Mesodermal cell (in vitro differentiated cells): ENCODE measurements around the gene EXOSC9.

ENCODE experiments used
- H3K27ac ChIP-seq: 2 replicates; pipeline ENCODE4 v1.7.0; 2013; ENCODE audit warnings: mild to moderate bottlenecking, low read depth, low read length, moderate library complexity; ENCODE audit not compliant: severe bottlenecking
- H3K36me3 ChIP-seq: 2 replicates; pipeline ENCODE4 v1.7.1; 2013; ENCODE audit warnings: mild to moderate bottlenecking, low read length, moderate library complexity; ENCODE audit not compliant: control insufficient read depth, insufficient read depth
- H3K4me1 ChIP-seq: one replicate; pipeline ENCODE4 v1.7.1; 2013; ENCODE audit warnings: mild to moderate bottlenecking, low read length; ENCODE audit not compliant: insufficient read depth, control insufficient read depth, poor library complexity, severe bottlenecking
- H3K4me3 ChIP-seq: 2 replicates; pipeline ENCODE4 v1.7.0; 2013; ENCODE audit warnings: low read length, control low read depth, mild to moderate bottlenecking; ENCODE audit not compliant: insufficient read depth, poor library complexity, severe bottlenecking; ENCODE audit errors: extremely low read depth
- H3K9me3 ChIP-seq: 2 replicates; pipeline ENCODE4 v1.7.1; 2013; ENCODE audit warnings: mild to moderate bottlenecking, low read length, moderate library complexity; ENCODE audit not compliant: control insufficient read depth
- WGBS, 2 experiments: methylation state at CpG; one replicate each; pipeline ENCODE4 v1.1.5; 2013; ENCODE audit warnings: missing lambda C conversion rate in 2 of 2; ENCODE audit not compliant: insufficient coverage in 2 of 2; 5-methylcytosine and 5-hydroxymethylcytosine counted together

The EXOSC9 gene

DNA sequence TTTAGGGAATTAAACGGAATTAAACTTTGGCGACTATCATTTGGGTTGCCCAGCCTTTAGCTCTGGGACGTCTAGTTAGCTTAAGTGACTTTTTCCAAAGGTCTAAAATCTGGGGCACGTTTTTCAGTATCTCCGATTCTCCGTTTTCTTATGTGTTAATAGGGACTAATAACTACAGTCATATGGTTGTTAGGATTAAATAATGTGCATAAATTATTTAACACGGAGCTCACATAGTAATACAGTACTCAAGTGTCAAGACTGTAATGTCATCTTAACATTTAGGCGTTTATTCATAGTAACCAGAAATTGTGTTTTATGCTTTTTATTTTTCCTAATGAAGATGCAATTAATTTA is 23.0 kb downstream of the EXOSC9 start:
- Histone ChIP-seq H3K27ac (no peak overlapping the region), H3K36me3 (peaks cover 36% of the 10 kb centered on the region)
- 18 to 25% methylated on average over 4 to 6 of the region's 8 CpGs for WGBS, 2 experiments

DNA sequence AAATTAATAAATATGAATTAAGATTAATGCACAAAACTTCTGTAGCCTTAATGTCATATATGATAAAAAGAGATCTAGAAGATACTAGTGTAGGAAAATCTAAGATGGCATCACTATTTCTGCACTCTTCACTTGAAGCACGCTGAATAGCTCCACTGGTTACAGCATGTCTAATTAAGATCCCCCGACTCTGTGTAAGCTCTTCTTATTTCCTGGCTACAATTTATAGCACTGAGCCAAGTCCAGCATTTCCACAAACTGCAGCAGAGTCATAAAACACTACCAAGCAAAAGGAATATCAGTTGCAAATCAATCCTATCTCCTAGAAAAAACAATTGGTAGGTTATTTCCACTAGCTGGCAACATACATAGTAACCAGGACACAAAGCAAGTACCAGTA is 23.8 kb downstream of the EXOSC9 start:
- Histone ChIP-seq H3K27ac (no peak overlapping the region), H3K9me3 (no peaks in the 10 kb centered on the region), H3K36me3 (peaks cover 28% of the 10 kb centered on the region), H3K4me1 (no peaks in the 10 kb centered on the region), H3K4me3 (no peak overlapping the region)
- WGBS, 2 experiments: 82 to 94% methylated on average over 2 of the region's 2 CpGs

More for the DNA sequence above, 23.0 kb downstream of the EXOSC9 start:
- Histone ChIP-seq H3K4me1 (no peaks in the 10 kb centered on the region), H3K4me3 (peak overlapping the region; percentile 85), H3K9me3 (no peaks in the 10 kb centered on the region)

- Histone ChIP-seq H3K4me1 (no peaks in the 10 kb centered on the region), H3K36me3 (peaks cover 22% of the 10 kb centered on the region), H3K4me3 (no peak overlapping the region), H3K27ac (no peak overlapping the region), H3K9me3 (no peaks in the 10 kb centered on the region)
- WGBS, 2 experiments: no CpG with 5 or more reads among the region's 1 CpG
Observed at GRCh38 chr4:121827853-121828252, 26.7 kb downstream of the EXOSC9 start.

DNA sequence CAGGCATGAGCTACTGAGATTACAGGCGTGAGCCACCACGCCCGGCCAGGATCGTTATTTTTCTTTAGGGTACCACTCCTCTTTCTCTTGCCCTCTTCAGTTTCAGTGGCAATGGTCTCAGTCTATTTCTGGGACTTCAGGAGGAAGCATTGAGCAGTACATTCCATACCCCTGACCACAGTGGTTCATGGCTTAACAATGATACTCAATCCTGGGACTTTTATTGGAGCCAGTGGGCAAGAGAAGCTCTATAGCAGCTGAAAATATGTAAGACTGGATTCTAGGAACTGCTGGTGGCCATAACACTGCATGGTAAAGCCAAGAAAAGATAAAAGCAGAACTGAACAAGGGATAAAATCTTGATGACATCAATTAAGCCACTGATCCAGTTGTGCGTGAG is 28.4 kb downstream of the EXOSC9 start:
- Histone ChIP-seq H3K4me3 (no peak overlapping the region), H3K27ac (no peak overlapping the region), H3K9me3 (no peaks in the 10 kb centered on the region), H3K4me1 (no peaks in the 10 kb centered on the region), H3K36me3 (peaks cover 27% of the 10 kb centered on the region)
- 40 to 86% methylated on average over 1 to 5 of the region's 5 CpGs for WGBS, 2 experiments

GRCh38 chr4:121838136-121838535 is 37.0 kb downstream of the EXOSC9 start:
- Histone ChIP-seq H3K36me3 (peaks cover 41% of the 10 kb centered on the region), H3K4me1 (no peaks in the 10 kb centered on the region), H3K9me3 (no peaks in the 10 kb centered on the region), H3K27ac (no peak overlapping the region), H3K4me3 (no peak overlapping the region)

DNA sequence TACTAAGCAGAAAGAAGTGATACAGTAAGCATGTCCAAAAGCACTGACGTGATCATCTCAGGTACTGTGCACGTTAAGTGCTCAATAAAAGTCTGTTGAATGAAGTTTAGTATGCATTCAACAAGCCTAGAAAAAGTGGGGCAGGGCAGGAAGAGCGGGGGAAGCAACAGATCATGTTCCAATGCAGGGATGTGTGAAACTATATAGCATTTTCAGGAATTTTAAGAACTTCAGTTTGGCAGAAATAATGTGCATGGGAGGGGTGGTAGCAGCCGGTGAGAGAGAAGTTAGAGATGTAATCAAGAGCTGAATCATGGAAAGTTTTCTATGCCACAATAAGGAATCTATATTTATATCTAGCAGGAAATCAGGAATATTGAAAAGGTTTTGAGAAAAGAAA is 41.7 kb downstream of the EXOSC9 start:
- Histone ChIP-seq H3K9me3 (no peaks in the 10 kb centered on the region), H3K27ac (no peak overlapping the region), H3K36me3 (peaks cover 36% of the 10 kb centered on the region), H3K4me3 (no peak overlapping the region), H3K4me1 (no peaks in the 10 kb centered on the region)
- 96% methylated on average over 3 of the region's 4 CpGs for WGBS, 2 experiments

- WGBS, 2 experiments: 95% methylated on average over 4 of the region's 6 CpGs; no CpG with 5 or more reads in 1 of the 2 experiments
- H3K4me3 ChIP-seq: no peak overlapping the region
- H3K36me3 ChIP-seq: peaks cover 28% of the 10 kb centered on the region
- H3K27ac ChIP-seq: no peak overlapping the region
- H3K4me1 ChIP-seq: no peaks in the 10 kb centered on the region
- no peaks in the 10 kb centered on the region for H3K9me3 ChIP-seq
Observed at GRCh38 chr4:121846662-121847061, 45.5 kb downstream of the EXOSC9 start.

DNA sequence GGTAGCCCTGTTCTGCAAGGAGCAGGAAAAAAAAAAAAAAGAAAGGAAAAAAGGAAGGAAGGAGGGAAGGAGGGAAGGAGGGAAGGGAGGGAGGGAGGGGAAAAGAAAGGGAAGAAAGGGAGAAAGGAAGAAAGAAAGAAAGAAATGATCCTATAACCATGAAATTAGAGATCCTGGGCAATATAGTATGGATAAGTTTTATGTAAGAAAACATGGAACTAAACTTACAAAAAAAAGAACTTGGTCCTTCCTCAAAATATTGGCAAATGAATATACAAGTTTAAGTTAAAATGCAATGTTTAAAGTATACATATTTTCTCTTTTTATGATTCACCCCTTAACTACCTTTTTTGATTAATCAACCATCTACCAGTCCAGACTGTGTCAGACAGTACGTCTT is 50.2 kb downstream of the EXOSC9 start:
- 100% methylated on average over 1 of the region's 1 CpG; no CpG with 5 or more reads in 1 of the 2 experiments for WGBS, 2 experiments
- H3K4me1 ChIP-seq: no peaks in the 10 kb centered on the region
- no peak overlapping the region for H3K4me3 ChIP-seq
- peaks cover 29% of the 10 kb centered on the region for H3K36me3 ChIP-seq
- no peaks in the 10 kb centered on the region for H3K9me3 ChIP-seq
- H3K27ac ChIP-seq: no peak overlapping the region

- Histone ChIP-seq H3K4me3 (no peak overlapping the region), H3K36me3 (peaks cover 22% of the 10 kb centered on the region), H3K4me1 (no peaks in the 10 kb centered on the region), H3K9me3 (no peaks in the 10 kb centered on the region), H3K27ac (no peak overlapping the region)
Observed at GRCh38 chr4:121860121-121860520, 59.0 kb downstream of the EXOSC9 start.

GRCh38 chr4:121861426-121861825 is 60.3 kb downstream of the EXOSC9 start:
- no peak overlapping the region for H3K4me3 ChIP-seq
- H3K27ac ChIP-seq: no peak overlapping the region
- no CpG with 5 or more reads among the region's 2 CpGs for WGBS, 2 experiments
- no peaks in the 10 kb centered on the region for H3K4me1 ChIP-seq
- H3K36me3 ChIP-seq: peaks cover 27% of the 10 kb centered on the region
- no peaks in the 10 kb centered on the region for H3K9me3 ChIP-seq

- Histone ChIP-seq H3K4me1 (peaks cover 1% of the 10 kb centered on the region), H3K36me3 (peaks cover 28% of the 10 kb centered on the region), H3K27ac (no peak overlapping the region), H3K4me3 (no peak overlapping the region), H3K9me3 (no peaks in the 10 kb centered on the region)
- 75 to 77% methylated on average over 5 to 7 of the region's 7 CpGs for WGBS, 2 experiments
Observed at GRCh38 chr4:121863799-121864198, 62.7 kb downstream of the EXOSC9 start.
